Fibroblast of lung (primary cell): ENCODE data around the gene EEFSEC.

Experiments used
- EZH2 ChIP-seq: IDR thresholded peaks from 2 replicates; pipeline ENCODE4 v1.5.1; 2012; ENCODE audit warnings: low read length, control low read depth, mild to moderate bottlenecking; ENCODE audit errors: missing control alignments
- TF ChIP-seq, protein P1 (sequence below), 2 donors: IDR thresholded peaks in 1 of 2; conservative IDR thresholded peaks in 1 of 2; 1 replicate in 1 of 2; 2 replicates in 1 of 2; pipeline ENCODE4 v1.5.1; 2011 to 2012; ENCODE audit warnings: low read length in 2 of 2, control low read depth in 1 of 2, inconsistent platforms in 1 of 2, low read depth in 1 of 2, mild to moderate bottlenecking in 1 of 2

DNA sequence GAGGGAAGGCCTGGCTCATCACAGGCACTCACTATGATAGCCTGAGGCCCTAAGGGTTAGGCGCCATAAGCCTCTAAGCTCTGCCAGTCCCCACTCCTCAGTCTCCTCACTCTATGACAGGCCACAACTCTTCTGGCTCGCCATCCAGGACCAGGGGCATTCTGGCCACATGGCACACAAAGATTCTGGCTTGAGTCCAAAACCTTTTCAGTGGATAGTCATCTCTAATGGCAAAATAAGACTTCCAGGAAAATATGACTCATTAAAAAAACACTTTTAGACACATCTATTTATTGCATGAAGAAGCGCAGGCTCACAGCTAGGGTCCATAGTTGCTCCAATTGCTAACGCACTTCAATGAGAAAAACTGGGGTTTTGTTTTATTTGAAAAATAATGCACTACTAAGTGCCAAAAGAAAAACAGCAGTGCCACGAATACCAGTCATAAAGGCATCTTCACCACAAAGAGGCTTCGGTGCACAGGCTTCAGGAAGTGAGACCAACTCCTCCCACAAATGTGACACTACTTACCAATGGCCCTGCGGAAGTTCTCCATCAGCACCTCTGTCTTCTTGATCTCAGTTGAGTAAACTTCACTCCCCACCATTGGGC is 40.8 kb upstream of the EEFSEC start:
- TF ChIP-seq, protein P1, sequence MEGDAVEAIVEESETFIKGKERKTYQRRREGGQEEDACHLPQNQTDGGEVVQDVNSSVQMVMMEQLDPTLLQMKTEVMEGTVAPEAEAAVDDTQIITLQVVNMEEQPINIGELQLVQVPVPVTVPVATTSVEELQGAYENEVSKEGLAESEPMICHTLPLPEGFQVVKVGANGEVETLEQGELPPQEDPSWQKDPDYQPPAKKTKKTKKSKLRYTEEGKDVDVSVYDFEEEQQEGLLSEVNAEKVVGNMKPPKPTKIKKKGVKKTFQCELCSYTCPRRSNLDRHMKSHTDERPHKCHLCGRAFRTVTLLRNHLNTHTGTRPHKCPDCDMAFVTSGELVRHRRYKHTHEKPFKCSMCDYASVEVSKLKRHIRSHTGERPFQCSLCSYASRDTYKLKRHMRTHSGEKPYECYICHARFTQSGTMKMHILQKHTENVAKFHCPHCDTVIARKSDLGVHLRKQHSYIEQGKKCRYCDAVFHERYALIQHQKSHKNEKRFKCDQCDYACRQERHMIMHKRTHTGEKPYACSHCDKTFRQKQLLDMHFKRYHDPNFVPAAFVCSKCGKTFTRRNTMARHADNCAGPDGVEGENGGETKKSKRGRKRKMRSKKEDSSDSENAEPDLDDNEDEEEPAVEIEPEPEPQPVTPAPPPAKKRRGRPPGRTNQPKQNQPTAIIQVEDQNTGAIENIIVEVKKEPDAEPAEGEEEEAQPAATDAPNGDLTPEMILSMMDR (conservative IDR thresholded peaks at IDR 0.05 in 1 of 2, IDR thresholded peaks at IDR 0.05 in 1 of 2; ENCODE audit: low read depth in 1 of 2, low read length in 2 of 2), result no peak
- TF ChIP-seq EZH2, result no peak
